ENCODE results near the gene LUZP2.

DNA sequence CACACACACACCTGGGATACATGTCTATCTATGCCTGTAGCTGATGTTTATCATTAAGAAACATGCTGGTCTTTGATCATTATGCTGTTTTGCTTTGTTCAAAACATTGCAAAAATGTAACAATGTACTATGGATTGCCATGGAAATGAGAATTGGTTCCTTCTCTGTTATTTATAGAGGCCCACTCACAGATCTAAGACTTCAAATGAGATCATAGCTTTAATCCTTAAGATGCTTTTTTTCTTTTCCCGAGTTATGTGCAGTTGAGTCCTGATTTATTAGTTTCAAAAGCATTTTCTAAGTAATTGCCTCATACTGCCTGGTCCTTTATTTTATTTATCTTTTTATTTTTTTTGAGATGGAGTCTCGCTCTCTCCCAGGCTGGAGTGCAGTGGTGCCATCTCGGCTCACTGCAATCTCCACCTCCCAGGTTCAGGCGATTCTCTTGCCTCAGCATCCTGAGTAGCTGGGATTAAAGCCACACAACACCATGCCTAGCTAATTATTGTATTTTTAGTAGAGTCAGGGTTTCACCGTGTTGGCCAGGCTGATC is 131.4 kb downstream of the LUZP2 start:
- TF ChIP-seq, protein P1, sequence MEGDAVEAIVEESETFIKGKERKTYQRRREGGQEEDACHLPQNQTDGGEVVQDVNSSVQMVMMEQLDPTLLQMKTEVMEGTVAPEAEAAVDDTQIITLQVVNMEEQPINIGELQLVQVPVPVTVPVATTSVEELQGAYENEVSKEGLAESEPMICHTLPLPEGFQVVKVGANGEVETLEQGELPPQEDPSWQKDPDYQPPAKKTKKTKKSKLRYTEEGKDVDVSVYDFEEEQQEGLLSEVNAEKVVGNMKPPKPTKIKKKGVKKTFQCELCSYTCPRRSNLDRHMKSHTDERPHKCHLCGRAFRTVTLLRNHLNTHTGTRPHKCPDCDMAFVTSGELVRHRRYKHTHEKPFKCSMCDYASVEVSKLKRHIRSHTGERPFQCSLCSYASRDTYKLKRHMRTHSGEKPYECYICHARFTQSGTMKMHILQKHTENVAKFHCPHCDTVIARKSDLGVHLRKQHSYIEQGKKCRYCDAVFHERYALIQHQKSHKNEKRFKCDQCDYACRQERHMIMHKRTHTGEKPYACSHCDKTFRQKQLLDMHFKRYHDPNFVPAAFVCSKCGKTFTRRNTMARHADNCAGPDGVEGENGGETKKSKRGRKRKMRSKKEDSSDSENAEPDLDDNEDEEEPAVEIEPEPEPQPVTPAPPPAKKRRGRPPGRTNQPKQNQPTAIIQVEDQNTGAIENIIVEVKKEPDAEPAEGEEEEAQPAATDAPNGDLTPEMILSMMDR (IDR thresholded peaks at IDR 0.05; ENCODE audit: low read length): no peak
- TF ChIP-seq EZH2 (IDR thresholded peaks at IDR 0.05; ENCODE audit: borderline replicate concordance, low read length): no peak
